ENCODE results near the gene SLC25A34.

The SLC25A34 gene

DNA sequence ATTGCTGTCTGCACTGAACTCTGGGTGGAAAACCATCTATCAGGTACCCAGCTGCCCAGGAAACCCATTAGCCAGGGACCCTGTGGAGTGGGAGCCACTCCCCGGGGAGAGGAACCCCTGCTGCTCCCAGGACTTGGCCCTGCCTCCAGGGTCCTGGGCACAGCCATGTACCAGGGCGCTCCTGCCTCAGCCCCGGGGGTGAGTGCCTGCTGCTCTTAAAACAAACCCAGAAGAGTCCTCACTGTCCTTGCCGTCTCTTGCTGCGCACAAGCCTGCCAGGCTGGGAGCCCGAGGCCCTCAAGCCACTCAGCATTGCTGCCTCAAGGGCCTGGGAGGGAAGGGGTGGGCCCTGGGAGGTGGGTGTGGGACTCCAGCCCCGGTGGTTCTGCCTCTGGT is 3.4 kb upstream of the SLC25A34 start:
- no peak overlapping the region for H3K4me3 ChIP-seq (ENCODE audit: low read depth, low read length)
- TF ChIP-seq, protein P1, sequence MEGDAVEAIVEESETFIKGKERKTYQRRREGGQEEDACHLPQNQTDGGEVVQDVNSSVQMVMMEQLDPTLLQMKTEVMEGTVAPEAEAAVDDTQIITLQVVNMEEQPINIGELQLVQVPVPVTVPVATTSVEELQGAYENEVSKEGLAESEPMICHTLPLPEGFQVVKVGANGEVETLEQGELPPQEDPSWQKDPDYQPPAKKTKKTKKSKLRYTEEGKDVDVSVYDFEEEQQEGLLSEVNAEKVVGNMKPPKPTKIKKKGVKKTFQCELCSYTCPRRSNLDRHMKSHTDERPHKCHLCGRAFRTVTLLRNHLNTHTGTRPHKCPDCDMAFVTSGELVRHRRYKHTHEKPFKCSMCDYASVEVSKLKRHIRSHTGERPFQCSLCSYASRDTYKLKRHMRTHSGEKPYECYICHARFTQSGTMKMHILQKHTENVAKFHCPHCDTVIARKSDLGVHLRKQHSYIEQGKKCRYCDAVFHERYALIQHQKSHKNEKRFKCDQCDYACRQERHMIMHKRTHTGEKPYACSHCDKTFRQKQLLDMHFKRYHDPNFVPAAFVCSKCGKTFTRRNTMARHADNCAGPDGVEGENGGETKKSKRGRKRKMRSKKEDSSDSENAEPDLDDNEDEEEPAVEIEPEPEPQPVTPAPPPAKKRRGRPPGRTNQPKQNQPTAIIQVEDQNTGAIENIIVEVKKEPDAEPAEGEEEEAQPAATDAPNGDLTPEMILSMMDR (conservative IDR thresholded peaks at IDR 0.05; ENCODE audit: low read depth, low read length) = no peak
- no peak for DNase-seq (ENCODE audit: low read depth)

DNA sequence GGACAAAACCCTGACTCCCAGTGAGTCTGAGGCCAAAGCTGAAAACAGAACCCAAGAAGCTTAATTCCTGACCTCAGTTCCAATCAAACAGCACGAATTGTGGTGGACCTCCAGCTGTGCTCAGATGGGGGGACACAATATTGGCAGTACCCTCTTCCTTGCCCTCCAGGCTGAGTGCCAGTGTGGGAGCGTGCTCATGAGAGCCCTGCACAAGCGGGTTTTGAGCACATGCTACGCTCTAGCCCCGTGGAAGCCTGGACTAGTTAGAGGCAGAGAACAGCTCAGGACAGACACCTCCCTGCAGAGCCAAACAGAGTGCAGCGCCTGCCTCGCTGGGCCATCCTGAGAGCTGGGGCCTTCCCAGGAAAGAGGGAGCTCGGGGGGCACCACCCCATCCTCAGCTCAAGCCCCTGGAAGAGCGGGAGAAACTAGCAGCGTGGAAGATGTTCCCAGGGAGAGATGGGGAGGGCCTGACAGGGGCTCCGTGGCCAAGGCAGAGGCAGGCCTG is 2.8 kb upstream of the SLC25A34 start:
- no peak overlapping the region for H3K4me3 ChIP-seq (ENCODE audit: low read depth, low read length)
- no peak for DNase-seq (ENCODE audit: low read depth)
- TF ChIP-seq, protein P1 (conservative IDR thresholded peaks at IDR 0.05; ENCODE audit: low read depth, low read length) = no peak

DNA sequence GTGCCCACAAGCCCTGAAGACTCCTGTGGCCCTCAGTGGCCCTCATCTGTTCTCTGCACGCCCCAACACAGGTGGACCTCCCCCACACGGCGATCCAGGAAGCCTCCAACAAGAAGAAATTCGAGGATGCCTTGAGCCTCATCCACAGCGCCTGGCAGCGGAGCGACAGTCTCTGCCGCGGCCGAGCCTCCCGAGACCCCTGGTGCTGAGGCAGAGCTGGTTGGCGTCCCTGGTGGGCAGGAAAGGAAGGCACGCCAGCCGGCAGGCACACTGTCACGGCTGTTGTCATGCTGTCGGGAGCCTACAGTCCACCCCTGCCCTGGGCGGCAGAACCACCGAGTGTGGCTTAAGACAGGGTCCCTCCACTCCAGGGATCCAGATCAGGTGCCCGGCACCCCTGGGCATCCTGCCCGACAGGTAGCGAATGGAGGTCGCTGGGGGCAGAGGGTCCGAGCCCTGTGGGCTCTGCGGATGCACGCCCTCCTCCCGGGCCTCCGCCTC is 2.3 kb upstream of the SLC25A34 start:
- H3K4me3 ChIP-seq (ENCODE audit: low read depth, low read length) = no peak overlapping the region
- TF ChIP-seq, protein P1 (conservative IDR thresholded peaks at IDR 0.05; ENCODE audit: low read depth, low read length) = no peak
- no peak for DNase-seq (ENCODE audit: low read depth)

DNA sequence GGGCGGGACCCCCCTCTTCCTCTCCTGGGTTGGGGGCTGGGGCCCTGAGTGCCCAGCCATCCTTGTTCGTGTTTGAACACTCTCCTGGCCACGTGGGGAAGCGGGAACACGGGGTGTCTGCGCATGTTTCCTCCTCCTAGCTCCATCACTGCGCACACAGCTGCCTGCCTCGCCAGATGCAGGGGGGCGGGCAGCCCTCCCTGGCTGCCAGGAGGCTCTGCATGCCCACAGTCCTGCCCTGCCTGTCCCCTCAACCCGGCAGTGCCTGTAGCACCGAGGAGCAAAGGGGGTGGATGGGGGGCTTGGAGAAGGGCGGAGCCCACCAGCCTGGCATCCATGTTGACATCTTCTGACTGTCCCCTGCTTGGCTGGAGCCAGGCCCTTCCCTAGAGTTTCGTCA is 1.8 kb upstream of the SLC25A34 start:
- no peak overlapping the region for H3K4me3 ChIP-seq (ENCODE audit: low read depth, low read length)
- TF ChIP-seq, protein P1 (conservative IDR thresholded peaks at IDR 0.05; ENCODE audit: low read depth, low read length) = no peak

DNA sequence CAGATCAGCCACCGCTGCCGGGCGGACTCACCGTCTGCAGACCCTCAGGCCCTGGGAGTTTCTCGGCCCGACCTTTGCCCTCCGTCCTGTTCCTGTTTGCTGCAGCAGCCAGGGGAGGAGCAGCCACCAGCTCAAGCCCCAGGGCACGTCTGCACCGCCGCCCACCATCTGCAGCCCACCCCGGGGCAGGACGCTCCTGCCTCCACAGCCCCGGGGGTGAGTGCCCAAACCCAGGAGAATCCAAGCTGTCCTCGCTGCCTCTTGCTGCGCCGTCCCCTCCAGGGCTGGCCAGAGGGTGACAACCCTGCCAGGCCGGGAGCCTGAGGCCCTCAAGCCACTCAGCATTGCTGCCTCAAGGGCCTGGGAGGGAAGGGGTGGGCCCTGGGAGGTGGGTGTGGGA is 1.2 kb upstream of the SLC25A34 start:
- TF ChIP-seq, protein P1 (conservative IDR thresholded peaks at IDR 0.05; ENCODE audit: low read depth, low read length) = no peak
- DNase-seq (ENCODE audit: low read depth) = no peak
- no peak overlapping the region for H3K4me3 ChIP-seq (ENCODE audit: low read depth, low read length)

More for the DNA sequence above, 1.8 kb upstream of the SLC25A34 start:
- no peak for DNase-seq (ENCODE audit: low read depth)

DNA sequence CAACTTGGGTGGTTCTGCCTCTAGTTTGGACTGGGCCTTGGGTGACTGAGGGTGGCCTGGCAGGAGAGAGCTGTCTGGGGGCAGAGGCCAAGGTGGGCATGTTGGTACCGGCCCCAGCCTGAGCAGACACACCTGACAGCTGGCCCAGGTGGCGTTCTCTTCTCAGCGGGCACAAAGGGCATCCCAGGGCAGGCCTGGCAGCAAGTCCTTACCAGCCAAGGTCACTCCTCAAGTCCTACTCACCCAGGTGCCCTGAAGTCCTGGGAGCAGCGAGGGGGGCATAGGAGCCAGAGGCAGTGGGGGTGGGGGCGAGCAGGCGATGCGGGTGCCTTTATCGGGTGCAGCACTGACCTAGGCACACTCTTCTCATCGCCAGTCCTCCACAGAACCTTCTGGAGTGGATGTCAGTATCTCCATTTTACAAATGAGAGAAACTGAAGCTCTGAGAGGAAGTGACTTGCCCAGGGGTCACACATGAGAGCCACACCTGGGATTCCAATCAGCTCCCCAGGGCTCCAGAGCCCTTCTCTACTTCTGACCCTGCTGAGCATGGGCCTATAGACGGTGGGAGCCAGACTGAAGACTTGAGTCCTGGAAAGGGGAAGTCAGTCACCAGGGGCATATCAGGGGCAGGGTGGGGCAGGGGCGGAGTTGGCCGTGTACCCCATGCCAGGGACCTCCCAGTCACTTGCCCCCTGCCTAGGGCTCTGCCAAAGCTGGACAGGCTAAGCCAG is 587 bp upstream of the SLC25A34 start:
- DNase-seq (ENCODE audit: low read depth) = no peak
- H3K4me3 ChIP-seq (ENCODE audit: low read depth, low read length) = no peak overlapping the region
- TF ChIP-seq, protein P1 (conservative IDR thresholded peaks at IDR 0.05; ENCODE audit: low read depth, low read length) = no peak

DNA sequence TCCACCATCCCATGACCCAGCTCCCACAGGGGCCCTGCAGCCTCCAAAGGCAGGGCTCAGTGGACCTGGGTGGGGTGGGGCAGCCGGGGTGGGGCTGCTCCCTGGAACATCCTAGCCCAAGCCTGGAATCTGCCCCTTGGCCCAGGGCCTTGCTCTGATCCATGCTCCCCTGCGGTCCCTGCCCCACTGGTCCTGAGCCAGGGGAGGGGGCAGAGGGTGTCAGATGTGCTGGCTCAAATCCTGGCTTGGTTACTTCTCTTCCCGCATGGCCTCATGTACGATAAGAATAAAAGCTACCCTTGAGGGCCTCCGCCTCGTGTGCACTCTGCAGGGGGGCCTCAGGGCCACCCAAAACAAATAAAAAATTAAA is 819 bp downstream of the SLC25A34 start:
- TF ChIP-seq, protein P1 (conservative IDR thresholded peaks at IDR 0.05; ENCODE audit: low read depth, low read length) = no peak
- H3K4me3 ChIP-seq (ENCODE audit: low read depth, low read length) = no peak overlapping the region
- no peak for DNase-seq (ENCODE audit: low read depth)
